GDM1 (cell line): ENCODE data around the gene NPY2R.

Source experiments
- DNase-seq: peaks from one replicate; lab custom pipeline; 2025; lab: John Stamatoyannopoulos, UW

Gene NPY2R

GRCh38 chr4:155249016-155249566 is 40.7 kb downstream of the NPY2R start:
- DNase-seq = no peak

GRCh38 chr4:155252327-155252726 is 43.9 kb downstream of the NPY2R start:
- no peak for DNase-seq

- DNase-seq = no peak
These were observed 55.0 kb downstream of the NPY2R start for GRCh38 chr4:155263480-155263879.

- DNase-seq = no peak
These were observed 56.7 kb downstream of the NPY2R start for GRCh38 chr4:155265113-155265512.
